VCaP (cell line): ENCODE data around the gene SNRPB.
A peak's percentile ranks its signal among the peaks of the same experiment; 100 is the strongest.

Experiments
- H3K27ac ChIP-seq: fragments of 450-650 bp; 2 replicates; pipeline ENCODE4 v1.5.1; 2017
- CTCF ChIP-seq: fragments of 450-650 bp; conservative IDR thresholded peaks from 2 replicates; pipeline ENCODE4 v1.5.1; 2017; ENCODE audit warnings: mild to moderate bottlenecking, moderate library complexity

The SNRPB gene

GRCh38 chr20:2483504-2483903, 12.9 kb upstream of the SNRPB start:
- no peak overlapping the region for H3K27ac ChIP-seq
- no peak for TF ChIP-seq CTCF

GRCh38 chr20:2480381-2480780, 9.8 kb upstream of the SNRPB start:
- TF ChIP-seq CTCF, result no peak
- H3K27ac ChIP-seq, result no peak overlapping the region

GRCh38 chr20:2476742-2477615, 6.4 kb upstream of the SNRPB start:
- H3K27ac ChIP-seq, result peak overlapping the region; percentile 55
- peak; percentile 64 for TF ChIP-seq CTCF

GRCh38 chr20:2475850-2476741, 5.5 kb upstream of the SNRPB start:
- TF ChIP-seq CTCF, result no peak
- H3K27ac ChIP-seq, result peak overlapping the region; percentile 55

GRCh38 chr20:2473516-2473915, 2.9 kb upstream of the SNRPB start:
- no peak overlapping the region for H3K27ac ChIP-seq
- TF ChIP-seq CTCF, result no peak

- peak overlapping the region; percentile 94 for H3K27ac ChIP-seq
- TF ChIP-seq CTCF, result no peak
These were observed 582 bp downstream of the SNRPB start for GRCh38 chr20:2469991-2470422.
